ENCODE measurements around the gene KEAP1. TPM values are rescaled to one million over a fixed set of nuclear protein-coding genes. Genes with fewer than 3 reads are reported as not detected.

The KEAP1 gene
- total and polyA plus RNA-seq, 2 of the 8 experiments (the other 6 are each of a cell fraction or from before 2014, with no cell fraction given): 80.6 to 106 TPM

GRCh38 chr19:10491472-10492047, 11.6 kb downstream of the KEAP1 start (continued):
- TF ChIP-seq POU5F1 (IDR thresholded peaks at IDR 0.05; ENCODE audit: low read depth, low read length) (no peak), CHD7 (IDR thresholded peaks at IDR 0.05; ENCODE audit: insufficient replicate concordance, low read length) (no peak), SRF (IDR thresholded peaks at IDR 0.05; ENCODE audit: low read depth, low read length) (no peak), JUND (IDR thresholded peaks at IDR 0.05; ENCODE audit: low read length) (no peak), SP4 (IDR thresholded peaks at IDR 0.05; ENCODE audit: low read length) (no peak), TBP (IDR thresholded peaks at IDR 0.05; ENCODE audit: low read depth, low read length) (no peak), CBX5 (IDR thresholded peaks at IDR 0.05; ENCODE audit: low read depth, low read length) (no peak), SAP30 (IDR thresholded peaks at IDR 0.05; ENCODE audit: insufficient read depth, insufficient replicate concordance, low read length) (no peak)

Measured in H1 (cell line).